ENCODE measurements around the gene NPIPA1.
"Not testable (repeated sequence)": the region's sequence is repeated elsewhere in the genome, so short reads cannot be mapped to it uniquely, and the experiment has no call there.

- not testable (repeated sequence) for TF ChIP-seq CTCF (conservative IDR thresholded peaks at IDR 0.05; ENCODE audit: low read length); EZH2phosphoT487 (IDR thresholded peaks at IDR 0.05; ENCODE audit: borderline replicate concordance, low read depth, low read length)
These were observed 9.1 kb upstream of the NPIPA1 start for GRCh38 chr16:14928064-14928714.
